Fibroblast of lung (primary cell): ENCODE measurements around the gene CCDC85A. TPM values are rescaled to one million over a fixed set of nuclear protein-coding genes. Genes with fewer than 3 reads are reported as not detected.

Experiments used
- DNase-seq, 2 donors: peaks; one replicate each; pipeline versions ENCODE4 v3.0.0 to v3.0.0-alpha.2; 2010; ENCODE audit warnings: low read depth in 2 of 2
- H2AFZ ChIP-seq: 2 replicates; pipeline ENCODE4 v1.5.1; 2012; ENCODE audit warnings: low read length, control low read depth, inconsistent platforms
- H3K27ac ChIP-seq: 2 replicates; pipeline ENCODE4 v1.5.1; 2011; ENCODE audit warnings: low read length, control low read depth; ENCODE audit not compliant: insufficient read depth
- H3K27me3 ChIP-seq: 2 replicates; pipeline ENCODE4 v1.5.1; 2011; ENCODE audit warnings: mild to moderate bottlenecking, low read length; ENCODE audit not compliant: control insufficient read depth, insufficient read depth
- H3K36me3 ChIP-seq: 2 replicates; pipeline ENCODE4 v1.5.1; 2011; ENCODE audit warnings: low read length; ENCODE audit not compliant: control insufficient read depth, insufficient read depth
- H3K4me1 ChIP-seq: 2 replicates; pipeline ENCODE4 v1.5.1; 2011; ENCODE audit warnings: low read length; ENCODE audit not compliant: control insufficient read depth, insufficient read depth; ENCODE audit errors: extremely low read depth
- H3K4me2 ChIP-seq: 2 replicates; pipeline ENCODE4 v1.5.1; 2011; ENCODE audit warnings: low read length, control low read depth; ENCODE audit not compliant: insufficient read depth; ENCODE audit errors: extremely low read depth
- H3K4me3 ChIP-seq, 4 experiments: fragments of 200-600 bp in 1 of 4; sonication (generic) in 1 of 4; replicated peaks in 1 of 4; 2 replicates each; pipeline ENCODE4 v1.5.1; 2011 to 2016; ENCODE audit warnings: low read length in 4 of 4, low read depth in 3 of 4, mild to moderate bottlenecking in 3 of 4, control low read depth in 2 of 4, inconsistent platforms in 1 of 4, mixed read lengths in 1 of 4; ENCODE audit not compliant: insufficient read depth in 1 of 4; ENCODE audit errors: control extremely low read depth in 1 of 4
- H3K79me2 ChIP-seq: 2 replicates; pipeline ENCODE4 v1.5.1; 2012; ENCODE audit warnings: mild to moderate bottlenecking, low read length, inconsistent platforms; ENCODE audit not compliant: control insufficient read depth, insufficient read depth
- H3K9ac ChIP-seq: 2 replicates; pipeline ENCODE4 v1.5.1; 2011; ENCODE audit warnings: mild to moderate bottlenecking, low read length, control low read depth; ENCODE audit not compliant: insufficient read depth
- H3K9me3 ChIP-seq: 2 replicates; pipeline ENCODE4 v1.5.1; 2012; ENCODE audit warnings: low read depth, low read length; ENCODE audit not compliant: control insufficient read depth, insufficient read depth
- H4K20me1 ChIP-seq: 2 replicates; pipeline ENCODE4 v1.5.1; 2011; ENCODE audit warnings: low read length; ENCODE audit not compliant: control insufficient read depth, insufficient read depth; ENCODE audit errors: extremely low read depth
- CTCF ChIP-seq, 2 donors: IDR thresholded peaks in 1 of 2; conservative IDR thresholded peaks in 1 of 2; 1 replicate in 1 of 2; 2 replicates in 1 of 2; pipeline ENCODE4 v1.5.1; 2011 to 2012; ENCODE audit warnings: low read length in 2 of 2, control low read depth in 1 of 2, inconsistent platforms in 1 of 2, low read depth in 1 of 2, mild to moderate bottlenecking in 1 of 2
- EZH2 ChIP-seq: IDR thresholded peaks from 2 replicates; pipeline ENCODE4 v1.5.1; 2012; ENCODE audit warnings: low read length, control low read depth, mild to moderate bottlenecking; ENCODE audit errors: missing control alignments
- polyA plus RNA-seq, 2 donors: library from polyadenylated mRNA; depleted of rRNA in 1 of 2; stranded (reverse) in 1 of 2; unstranded in 1 of 2; fragments of >200 nt; gene quantifications; 2 replicates each; pipeline ENCODE4 v1.2.1, GENCODE V29; 2011 to 2012; ENCODE audit warnings: missing spikeins in 1 of 2
- total RNA-seq: library from RNA; depleted of rRNA; stranded (reverse); fragments of >200 nt; gene quantifications from 2 replicates; pipeline ENCODE4 v1.2.1, GENCODE V29; 2014

Gene CCDC85A
- total and polyA plus RNA-seq, 2 donors (not counting 1 experiment from before 2014, with no cell fraction given): 0.03 TPM; not detected in 1

GRCh38 chr2:56230156-56230555 is 46.4 kb downstream of the CCDC85A start:
- no peak for TF ChIP-seq EZH2
- no peak for TF ChIP-seq CTCF (conservative IDR thresholded peaks at IDR 0.05 in 1 of 2, IDR thresholded peaks at IDR 0.05 in 1 of 2; ENCODE audit: low read depth in 1 of 2, low read length in 2 of 2)
- H3K27ac ChIP-seq: no peak overlapping the region
- H3K9me3 ChIP-seq: no peaks in the 10 kb centered on the region
- no peak overlapping the region for H3K4me2 ChIP-seq
- no peaks in the 10 kb centered on the region for H3K4me1 ChIP-seq
- H3K27me3 ChIP-seq: no peaks in the 10 kb centered on the region
- peak in 1 of 2 donors; percentile 47 for DNase-seq
- no peaks in the 10 kb centered on the region for H3K79me2 ChIP-seq
- no peak overlapping the region for H3K9ac ChIP-seq
- no peak overlapping the region for H2AFZ ChIP-seq
- no peak overlapping the region for H3K4me3 ChIP-seq
- H4K20me1 ChIP-seq: no peaks in the 10 kb centered on the region
- no peaks in the 10 kb centered on the region for H3K36me3 ChIP-seq

GRCh38 chr2:56231361-56231760 is 47.6 kb downstream of the CCDC85A start:
- Histone ChIP-seq H3K79me2 (no peaks in the 10 kb centered on the region), H2AFZ (no peak overlapping the region), H3K27ac (no peak overlapping the region), H3K4me3 (no peak overlapping the region), H3K9me3 (no peaks in the 10 kb centered on the region), H3K4me1 (no peaks in the 10 kb centered on the region), H3K9ac (no peak overlapping the region), H3K36me3 (no peaks in the 10 kb centered on the region), H4K20me1 (no peaks in the 10 kb centered on the region), H3K4me2 (no peak overlapping the region), H3K27me3 (no peaks in the 10 kb centered on the region)
- no peak for DNase-seq
- TF ChIP-seq CTCF (conservative IDR thresholded peaks at IDR 0.05 in 1 of 2, IDR thresholded peaks at IDR 0.05 in 1 of 2; ENCODE audit: low read depth in 1 of 2, low read length in 2 of 2): no peak
- TF ChIP-seq EZH2: no peak

GRCh38 chr2:56232912-56233311 is 49.1 kb downstream of the CCDC85A start:
- no peak for DNase-seq
- H3K36me3 ChIP-seq: no peaks in the 10 kb centered on the region
- TF ChIP-seq EZH2 (no peak), CTCF (conservative IDR thresholded peaks at IDR 0.05 in 1 of 2, IDR thresholded peaks at IDR 0.05 in 1 of 2; ENCODE audit: low read depth in 1 of 2, low read length in 2 of 2) (no peak)
- no peaks in the 10 kb centered on the region for H3K4me1 ChIP-seq
- H3K27me3 ChIP-seq: no peaks in the 10 kb centered on the region
- no peaks in the 10 kb centered on the region for H3K79me2 ChIP-seq
- H3K9me3 ChIP-seq: no peaks in the 10 kb centered on the region
- H4K20me1 ChIP-seq: no peaks in the 10 kb centered on the region
- no peak overlapping the region for H3K4me3 ChIP-seq
- no peak overlapping the region for H3K27ac ChIP-seq
- no peak overlapping the region for H3K4me2 ChIP-seq
- H2AFZ ChIP-seq: no peak overlapping the region
- no peak overlapping the region for H3K9ac ChIP-seq
